Stomach (tissue), 9 donors: ENCODE results near the gene ATCAY. TPM values are rescaled to one million over a fixed set of nuclear protein-coding genes. Genes with fewer than 3 reads are reported as not detected.

Source experiments
- DNase-seq, 2 donors: peaks; one replicate each; pipeline versions ENCODE4 v3.0.0 to v3.0.0-alpha.2; 2013 to 2019
- H3K27ac ChIP-seq, 5 donors: fragments of 200-600 bp in 4 of 5; sonication (generic) in 4 of 5; one replicate each; pipeline ENCODE4 v1.5.1; 2013 to 2019; ENCODE audit warnings: mild to moderate bottlenecking in 1 of 5, moderate library complexity in 1 of 5
- H3K27me3 ChIP-seq, 3 donors: fragments of 200-600 bp; sonication (generic); one replicate each; pipeline ENCODE4 v1.5.1; 2017 to 2019; ENCODE audit warnings: mixed run types in 1 of 3
- H3K36me3 ChIP-seq, 4 donors: fragments of 200-600 bp; sonication (generic); 1 replicate in 3 of 4; 2 replicates in 1 of 4; pipeline ENCODE4 v1.5.1; 2016 to 2019
- H3K4me1 ChIP-seq, 4 donors: fragments of 200-600 bp; sonication (generic); one replicate each; pipeline ENCODE4 v1.5.1; 2016 to 2019
- H3K4me3 ChIP-seq, 4 donors: fragments of 200-600 bp; sonication (generic) in 3 of 4; one replicate each; pipeline ENCODE4 v1.5.1; 2016 to 2019; ENCODE audit warnings: mild to moderate bottlenecking in 1 of 4
- H3K9me3 ChIP-seq, 4 donors: fragments of 200-600 bp; sonication (generic); one replicate each; pipeline ENCODE4 v1.5.1; 2016 to 2019
- CTCF ChIP-seq, 7 experiments: fragments of 450-650 bp in 4 of 7; fragments of 200-600 bp in 3 of 7; sonication (generic) in 3 of 7; IDR thresholded peaks; one replicate each; pipeline ENCODE4 v1.5.1; 2016 to 2019; ENCODE audit warnings: antibody characterized with exemption in 7 of 7, control low read depth in 2 of 7, mild to moderate bottlenecking in 1 of 7
- EP300 ChIP-seq: sonication (generic); formaldehyde crosslinking; IDR thresholded peaks from one replicate; pipeline ENCODE4 v1.6.1; 2017; ENCODE audit warnings: antibody characterized with exemption
- POLR2A ChIP-seq, 4 donors: fragments of 450-650 bp; IDR thresholded peaks; one replicate each; pipeline ENCODE4 v1.6.1; 2016; ENCODE audit warnings: antibody characterized with exemption in 4 of 4, control low read depth in 2 of 4, mild to moderate bottlenecking in 1 of 4, moderate library complexity in 1 of 4
- POLR2AphosphoS5 ChIP-seq, 3 donors: sonication (generic); formaldehyde crosslinking; IDR thresholded peaks; one replicate each; pipeline ENCODE4 v1.6.1; 2016; ENCODE audit warnings: antibody characterized with exemption in 3 of 3
- WGBS, 5 donors: extraction: QIAGEN DNeasy Blood & Tissue Kit in 3 of 5; methylation state at CpG; one replicate each; pipeline versions ENCODE4 v1.1.5 to v1.1.7; 2013 to 2018; 5-methylcytosine and 5-hydroxymethylcytosine counted together
- intact Hi-C: fragments of 100-400 bp; cut with DNase I; formaldehyde crosslinking; loops from one replicate; pipeline ENCODE4 v1.15.1; 2023; ENCODE audit warnings: low total_unique reads
- polyA plus RNA-seq, 3 donors: library from polyadenylated mRNA; stranded (reverse); fragments of 200-250 nt; gene quantifications; one replicate each; pipeline ENCODE4 v1.2.3, GENCODE V29; 2013
- total RNA-seq, 5 donors: library from RNA; depleted of rRNA; stranded (reverse); fragments of >200 nt; gene quantifications; one replicate each; pipeline versions ENCODE4 v1.1.0 to v1.2.3, GENCODE V29; 2014 to 2016
- donor health status: healthy with polysubstance abuse.
- donor health status: Bipolar disorder and iron deficiency.
- donor health status: healthy.

Gene ATCAY
- total and polyA plus RNA-seq, 8 donors, result 0.25 to 0.92 (median 0.81) TPM; not detected in 4

- Histone ChIP-seq H3K27ac (no peak overlapping the region), H3K36me3 (no peaks in the 10 kb centered on the region), H3K4me3 (no peak overlapping the region), H3K27me3 (no peaks in the 10 kb centered on the region), H3K4me1 (peaks cover 0 to 7% (median 0%) of the 10 kb centered on the region in 4 donors), H3K9me3 (peaks cover 0 to 10% (median 8%) of the 10 kb centered on the region in 4 donors)
- DNase-seq, result no peak
- intact Hi-C loops, result no loop called here
- WGBS, 5 donors, result 56 to 69% (median 61%) methylated on average over 18 of the region's 18 CpGs
- TF ChIP-seq POLR2AphosphoS5 (IDR thresholded peaks at IDR 0.05) (peak in 1 of 3 donors; percentile 59), POLR2A (IDR thresholded peaks at IDR 0.05) (no peak), EP300 (peak; percentile 27)
Measured at GRCh38 chr19:3899531-3900294, 19.2 kb downstream of the ATCAY start.

- Histone ChIP-seq H3K27ac (no peak overlapping the region), H3K4me1 (peaks cover 0 to 7% (median 0%) of the 10 kb centered on the region in 4 donors), H3K36me3 (no peaks in the 10 kb centered on the region), H3K4me3 (no peak overlapping the region), H3K9me3 (peaks cover 0 to 10% (median 8%) of the 10 kb centered on the region in 4 donors), H3K27me3 (peaks cover 0 to 7% (median 0%) of the 10 kb centered on the region in 3 donors)
- intact Hi-C loops, result no loop called here
- DNase-seq, result no peak
- no peak for TF ChIP-seq POLR2A (IDR thresholded peaks at IDR 0.05)
- TF ChIP-seq EP300, result no peak
- no peak for TF ChIP-seq CTCF (IDR thresholded peaks at IDR 0.05)
- TF ChIP-seq POLR2AphosphoS5 (IDR thresholded peaks at IDR 0.05), result no peak
- 76 to 78% (median 77%) methylated on average over 13 to 15 of the region's 15 CpGs for WGBS, 5 donors
Measured at GRCh38 chr19:3902317-3902973, 22.0 kb downstream of the ATCAY start.

- Histone ChIP-seq H3K4me1 (peaks cover 0 to 6% (median 0%) of the 10 kb centered on the region in 4 donors), H3K4me3 (no peak overlapping the region), H3K27ac (no peak overlapping the region), H3K9me3 (peaks cover 0 to 1% (median 0%) of the 10 kb centered on the region in 4 donors), H3K36me3 (no peaks in the 10 kb centered on the region), H3K27me3 (peaks cover 0 to 12% (median 0%) of the 10 kb centered on the region in 3 donors)
- no peak for TF ChIP-seq POLR2A (IDR thresholded peaks at IDR 0.05)
- no peak for TF ChIP-seq POLR2AphosphoS5 (IDR thresholded peaks at IDR 0.05)
- no peak for TF ChIP-seq CTCF (IDR thresholded peaks at IDR 0.05)
- no peak for TF ChIP-seq EP300
- WGBS, 5 donors, result 89 to 95% (median 93%) methylated on average over 8 of the region's 8 CpGs
- intact Hi-C loops, result no loop called here
- no peak for DNase-seq
Measured at GRCh38 chr19:3904233-3904632, 23.7 kb downstream of the ATCAY start.

GRCh38 chr19:3907626-3908265 is 27.3 kb downstream of the ATCAY start:
- WGBS, 5 donors, result 81 to 90% (median 87%) methylated on average over 46 to 50 of the region's 50 CpGs
- Histone ChIP-seq H3K4me3 (no peak overlapping the region), H3K9me3 (peaks cover 9 to 19% (median 14%) of the 10 kb centered on the region in 4 donors), H3K27ac (no peak overlapping the region), H3K36me3 (no peaks in the 10 kb centered on the region), H3K4me1 (no peaks in the 10 kb centered on the region), H3K27me3 (peaks cover 0 to 12% (median 0%) of the 10 kb centered on the region in 3 donors)
- no peak for DNase-seq
- intact Hi-C loops, result no loop called here
- TF ChIP-seq POLR2AphosphoS5 (IDR thresholded peaks at IDR 0.05) (no peak), POLR2A (IDR thresholded peaks at IDR 0.05) (no peak), EP300 (no peak), CTCF (IDR thresholded peaks at IDR 0.05) (no peak)
